ENCODE measurements around the gene ZNF26. TPM values are rescaled to one million over a fixed set of nuclear protein-coding genes. Genes with fewer than 3 reads are reported as not detected.

ZNF26 gene
- total RNA-seq, 2 experiments from 2014 or later: 14.0 to 20.2 TPM

DNA sequence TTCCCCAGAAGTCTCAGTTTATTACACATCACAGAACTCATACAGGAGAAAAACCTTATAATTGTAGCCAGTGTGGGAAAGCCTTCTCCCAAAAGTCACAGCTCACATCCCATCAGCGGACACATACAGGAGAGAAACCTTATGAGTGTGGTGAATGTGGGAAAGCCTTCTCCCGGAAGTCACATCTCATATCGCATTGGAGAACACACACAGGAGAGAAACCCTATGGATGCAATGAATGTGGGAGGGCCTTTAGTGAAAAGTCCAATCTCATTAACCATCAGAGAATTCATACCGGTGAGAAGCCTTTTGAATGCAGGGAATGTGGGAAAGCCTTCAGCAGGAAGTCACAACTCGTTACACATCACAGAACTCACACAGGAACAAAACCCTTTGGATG, 71.3 kb downstream of the ZNF26 start:
- Mint-ChIP-seq H3K27ac (no peak overlapping the region), H3K4me1 (no peaks in the 10 kb centered on the region), H3K4me3 (no peak overlapping the region), H3K9me3 (peaks cover 58% of the 10 kb centered on the region), H3K27me3 (no peaks in the 10 kb centered on the region), H3K36me3 (ENCODE audit: low read depth) (peaks cover 58% of the 10 kb centered on the region)
- ChIA-PET CTCF (interaction anchor here (0.9 to 1.3 kb wide), 2 partner anchors 15 to 19 kb away, joined by 3 to 5 read pairs; no protein-coding TSS in a partner anchor), POLR2A (no interaction called here)
- DNase-seq: no peak

- Mint-ChIP-seq H3K27ac (no peak overlapping the region), H3K27me3 (no peaks in the 10 kb centered on the region), H3K4me1 (no peaks in the 10 kb centered on the region), H3K9me3 (peaks cover 62% of the 10 kb centered on the region), H3K36me3 (ENCODE audit: low read depth) (peaks cover 54% of the 10 kb centered on the region), H3K4me3 (no peak overlapping the region)
- CTCF ChIA-PET: interaction anchor here (0.6 to 1.3 kb wide), 3 partner anchors 19 to 112 kb away, joined by 3 to 5 read pairs (median 3); no protein-coding TSS in a partner anchor
- POLR2A ChIA-PET: no interaction called here
- DNase-seq: no peak
Measured at GRCh38 chr12:133058203-133059113, 72.3 kb downstream of the ZNF26 start.

- H3K9me3 Mint-ChIP-seq: peaks cover 73% of the 10 kb centered on the region
- ChIA-PET POLR2A (no interaction called here), CTCF (no interaction called here)
- no peak for DNase-seq
- no peaks in the 10 kb centered on the region for H3K4me1 Mint-ChIP-seq
- peaks cover 36% of the 10 kb centered on the region for H3K36me3 Mint-ChIP-seq (ENCODE audit: low read depth)
- no peak overlapping the region for H3K4me3 Mint-ChIP-seq
- H3K27ac Mint-ChIP-seq: no peak overlapping the region
- H3K27me3 Mint-ChIP-seq: no peaks in the 10 kb centered on the region
Measured at GRCh38 chr12:133061954-133062353, 75.8 kb downstream of the ZNF26 start.

DNA sequence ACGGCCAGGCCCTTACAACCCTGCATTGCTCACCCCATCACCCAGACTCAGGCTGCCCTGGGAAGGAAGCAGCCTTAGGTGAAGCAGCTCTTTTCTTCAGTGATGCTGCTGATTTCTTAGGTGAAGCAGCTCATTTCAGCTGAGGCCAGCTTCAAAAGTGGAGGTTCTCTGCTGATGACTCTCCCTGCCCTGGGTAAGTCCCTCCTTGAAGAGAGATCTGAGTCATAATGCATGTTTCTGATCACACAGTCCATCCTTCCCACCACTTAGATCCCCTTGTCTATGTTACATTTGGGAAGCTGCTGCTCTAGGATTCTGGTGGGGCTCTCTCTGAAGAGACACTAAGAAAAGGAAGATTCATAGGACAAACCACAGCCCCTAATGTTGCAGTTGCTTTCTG, 77.4 kb downstream of the ZNF26 start:
- CTCF ChIA-PET: no interaction called here
- Mint-ChIP-seq H3K36me3 (ENCODE audit: low read depth) (peaks cover 20% of the 10 kb centered on the region), H3K9me3 (peaks cover 67% of the 10 kb centered on the region), H3K4me1 (no peaks in the 10 kb centered on the region), H3K27ac (no peak overlapping the region), H3K4me3 (no peak overlapping the region), H3K27me3 (no peaks in the 10 kb centered on the region)
- POLR2A ChIA-PET: no interaction called here
- no peak for DNase-seq

DNA sequence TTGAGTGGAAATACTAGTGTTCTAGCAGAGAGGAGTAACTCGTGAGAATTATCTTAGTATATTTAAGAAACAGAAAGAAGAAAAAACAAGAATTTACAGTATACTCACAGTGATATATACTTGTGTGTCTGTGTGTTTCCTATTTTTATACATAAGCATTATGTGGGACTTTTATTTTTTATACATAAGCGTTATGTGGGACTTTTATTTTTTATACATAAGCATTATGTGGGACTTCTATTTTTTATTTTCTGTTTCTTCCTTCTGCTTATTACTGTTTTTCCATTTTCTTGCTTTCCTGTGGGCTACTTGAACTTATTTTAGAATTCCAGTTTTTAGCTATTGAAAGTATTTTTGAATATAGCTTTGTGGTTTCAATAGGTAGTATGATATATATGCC, 87.7 kb downstream of the ZNF26 start:
- H3K27ac Mint-ChIP-seq: no peak overlapping the region
- no peaks in the 10 kb centered on the region for H3K4me1 Mint-ChIP-seq
- H3K9me3 Mint-ChIP-seq: peaks cover 46% of the 10 kb centered on the region
- ChIA-PET POLR2A (no interaction called here), CTCF (no interaction called here)
- no peak for DNase-seq
- H3K36me3 Mint-ChIP-seq (ENCODE audit: low read depth): peaks cover 6% of the 10 kb centered on the region
- no peak overlapping the region for H3K4me3 Mint-ChIP-seq
- no peaks in the 10 kb centered on the region for H3K27me3 Mint-ChIP-seq

Other genes with a start within 250 kb of the ZNF26 start
- gene ANKLE2, start 224.5 kb upstream of the ZNF26 start, total RNA-seq: 10 to 100 TPM; 86.6 to 95.5 TPM
- 10 to 100 TPM; 43.9 to 51.4 TPM for gene GOLGA3, start 157.5 kb upstream of the ZNF26 start, total RNA-seq
- gene CHFR, start 98.8 kb upstream of the ZNF26 start, total RNA-seq: 10 to 100 TPM; 71.4 to 88.9 TPM
- 10 to 100 TPM; 11.5 to 12.4 TPM for gene ZNF605, start 30.1 kb upstream of the ZNF26 start, total RNA-seq
- gene ZNF84, start 51.1 kb downstream of the ZNF26 start, total RNA-seq: 10 to 100 TPM; 22.7 to 23.6 TPM
- 10 to 100 TPM; 14.6 to 16.2 TPM for gene ZNF140, start 94.6 kb downstream of the ZNF26 start, total RNA-seq
- 1 to 10 TPM; 2.7 to 3.1 TPM for gene ZNF891, start 143.9 kb downstream of the ZNF26 start, total RNA-seq
- gene ZNF10, start 144.3 kb downstream of the ZNF26 start, total RNA-seq: 1 to 10 TPM; 6.0 to 6.3 TPM
- 10 to 100 TPM; 22.1 to 23.4 TPM for gene ZNF268, start 195.1 kb downstream of the ZNF26 start, total RNA-seq
- gene ANHX, start 249.5 kb downstream of the ZNF26 start, total RNA-seq: not detected

Measured in activated CD4-positive, alpha-beta T cell treated with anti-CD3 and anti-CD28 coated beads, Interleukin-2, amount 10 ng/mL, durations not matched to agents 7 days and 5 days (primary cell).